Astrocyte (in vitro differentiated cells and primary cell): ENCODE measurements around the gene HLA-F. TPM values are rescaled to one million over a fixed set of nuclear protein-coding genes. Genes with fewer than 3 reads are reported as not detected.

Source experiments
- DNase-seq: peaks from one replicate; pipeline ENCODE4 v3.0.0-alpha.2; 2010; ENCODE audit warnings: low read depth
- FAIRE-seq: peaks from 2 replicates; lab custom pipeline; 2011; peaks lifted over from hg19 to GRCh38; lab: Jason Lieb, UNC
- H2AFZ ChIP-seq: 2 replicates; pipeline ENCODE4 v1.6.0; 2012; ENCODE audit warnings: low read depth, low read length, inconsistent platforms
- H3K27ac ChIP-seq: 2 replicates; pipeline ENCODE4 v1.5.1; 2011; ENCODE audit warnings: low read depth, low read length, inconsistent platforms
- H3K27me3 ChIP-seq: 2 replicates; pipeline ENCODE4 v1.6.0; 2011; ENCODE audit warnings: low read length, inconsistent platforms; ENCODE audit not compliant: insufficient read depth
- H3K36me3 ChIP-seq: 2 replicates; pipeline ENCODE4 v1.5.1; 2011; ENCODE audit warnings: low read length, inconsistent platforms; ENCODE audit not compliant: insufficient read depth
- H3K4me1 ChIP-seq: 2 replicates; pipeline ENCODE4 v1.5.1; 2011; ENCODE audit warnings: low read length, inconsistent platforms; ENCODE audit not compliant: insufficient read depth
- H3K4me2 ChIP-seq: 2 replicates; pipeline ENCODE4 v1.6.0; 2012; ENCODE audit warnings: low read length, inconsistent platforms
- H3K4me3 ChIP-seq: 2 replicates; pipeline ENCODE4 v1.5.1; 2011; ENCODE audit warnings: low read depth, mild to moderate bottlenecking, low read length, inconsistent platforms; ENCODE audit not compliant: insufficient read depth
- H3K79me2 ChIP-seq: 2 replicates; pipeline ENCODE4 v1.6.0; 2012; ENCODE audit warnings: mild to moderate bottlenecking, low read length, inconsistent platforms; ENCODE audit not compliant: insufficient read depth
- H3K9ac ChIP-seq: 2 replicates; pipeline ENCODE4 v1.6.0; 2012; ENCODE audit warnings: mild to moderate bottlenecking, low read length, inconsistent platforms
- H3K9me3 ChIP-seq: 2 replicates; pipeline ENCODE4 v1.5.1; 2012; ENCODE audit warnings: low read depth, mild to moderate bottlenecking, low read length, inconsistent platforms; ENCODE audit not compliant: insufficient read depth
- H4K20me1 ChIP-seq: 2 replicates; pipeline ENCODE4 v1.6.0; 2012; ENCODE audit warnings: low read length, inconsistent platforms; ENCODE audit not compliant: insufficient read depth
- H3K27ac Mint-ChIP-seq: one replicate; pipeline ENCODE4 v1.8.0; 2021; ENCODE audit warnings: mild to moderate bottlenecking, mixed read lengths; ENCODE audit not compliant: unreplicated experiment
- H3K27me3 Mint-ChIP-seq: one replicate; pipeline ENCODE4 v1.8.0; 2021; ENCODE audit warnings: low read depth, mixed read lengths; ENCODE audit not compliant: unreplicated experiment
- H3K36me3 Mint-ChIP-seq: one replicate; pipeline ENCODE4 v1.8.0; 2021; ENCODE audit warnings: low read depth, mixed read lengths; ENCODE audit not compliant: unreplicated experiment
- H3K4me1 Mint-ChIP-seq: one replicate; pipeline ENCODE4 v1.8.0; 2021; ENCODE audit warnings: low read depth, mixed read lengths; ENCODE audit not compliant: unreplicated experiment
- H3K4me3 Mint-ChIP-seq: one replicate; pipeline ENCODE4 v1.8.0; 2021; ENCODE audit warnings: mild to moderate bottlenecking, moderate library complexity, mixed read lengths; ENCODE audit not compliant: unreplicated experiment
- H3K9me3 Mint-ChIP-seq: one replicate; pipeline ENCODE4 v1.8.0; 2021; ENCODE audit warnings: mild to moderate bottlenecking, mixed read lengths; ENCODE audit not compliant: unreplicated experiment
- EZH2 ChIP-seq: IDR thresholded peaks from 2 replicates; pipeline ENCODE4 v1.6.1; 2012; ENCODE audit warnings: mild to moderate bottlenecking, low read length, inconsistent platforms; ENCODE audit not compliant: insufficient read depth
- total RNA-seq: library from RNA; stranded (reverse); gene quantifications from 2 replicates; pipeline ENCODE4 v1.2.1, GENCODE V29; 2021
- TF ChIP-seq, protein P1 (sequence below): IDR thresholded peaks from 2 replicates; pipeline ENCODE4 v1.5.1; 2011; ENCODE audit warnings: low read depth, mild to moderate bottlenecking, inconsistent platforms, low read length, moderate library complexity; ENCODE audit not compliant: insufficient read depth

Gene HLA-F
- total RNA-seq, 1 donor from 2014 or later: 7.4 TPM

DNA sequence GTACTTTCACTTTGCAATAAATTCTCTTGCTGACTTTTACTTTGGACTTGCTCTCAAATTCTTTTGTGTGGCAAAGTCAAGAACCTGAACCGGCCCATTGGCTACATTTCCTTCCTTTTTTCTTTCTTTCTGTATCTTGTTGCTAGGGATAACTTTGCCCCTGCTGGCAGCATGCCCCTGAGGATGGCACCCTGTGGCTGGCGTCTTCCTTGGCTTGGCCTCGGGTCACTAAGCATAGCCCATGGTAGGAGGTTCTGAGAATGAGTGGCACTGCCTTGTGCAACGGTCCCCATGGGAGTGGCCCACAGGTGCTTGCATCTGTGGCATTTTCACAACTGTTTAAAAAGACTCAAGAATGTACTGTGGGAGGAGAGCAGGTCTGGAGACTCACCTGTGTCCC is 14.0 kb upstream of the HLA-F start:
- Histone ChIP-seq H3K27me3 (no peaks in the 10 kb centered on the region), H3K36me3 (no peaks in the 10 kb centered on the region), H3K79me2 (no peaks in the 10 kb centered on the region), H3K4me2 (no peak overlapping the region), H3K9me3 (no peaks in the 10 kb centered on the region), H3K27ac (no peak overlapping the region), H3K9ac (no peak overlapping the region), H3K4me1 (no peaks in the 10 kb centered on the region), H3K4me3 (no peak overlapping the region), H4K20me1 (no peaks in the 10 kb centered on the region), H2AFZ (no peak overlapping the region)
- no peak for DNase-seq
- no peak for FAIRE-seq
- TF ChIP-seq, protein P1, sequence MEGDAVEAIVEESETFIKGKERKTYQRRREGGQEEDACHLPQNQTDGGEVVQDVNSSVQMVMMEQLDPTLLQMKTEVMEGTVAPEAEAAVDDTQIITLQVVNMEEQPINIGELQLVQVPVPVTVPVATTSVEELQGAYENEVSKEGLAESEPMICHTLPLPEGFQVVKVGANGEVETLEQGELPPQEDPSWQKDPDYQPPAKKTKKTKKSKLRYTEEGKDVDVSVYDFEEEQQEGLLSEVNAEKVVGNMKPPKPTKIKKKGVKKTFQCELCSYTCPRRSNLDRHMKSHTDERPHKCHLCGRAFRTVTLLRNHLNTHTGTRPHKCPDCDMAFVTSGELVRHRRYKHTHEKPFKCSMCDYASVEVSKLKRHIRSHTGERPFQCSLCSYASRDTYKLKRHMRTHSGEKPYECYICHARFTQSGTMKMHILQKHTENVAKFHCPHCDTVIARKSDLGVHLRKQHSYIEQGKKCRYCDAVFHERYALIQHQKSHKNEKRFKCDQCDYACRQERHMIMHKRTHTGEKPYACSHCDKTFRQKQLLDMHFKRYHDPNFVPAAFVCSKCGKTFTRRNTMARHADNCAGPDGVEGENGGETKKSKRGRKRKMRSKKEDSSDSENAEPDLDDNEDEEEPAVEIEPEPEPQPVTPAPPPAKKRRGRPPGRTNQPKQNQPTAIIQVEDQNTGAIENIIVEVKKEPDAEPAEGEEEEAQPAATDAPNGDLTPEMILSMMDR: no peak
- no peak for TF ChIP-seq EZH2
- no peak overlapping the region for H3K4me3 Mint-ChIP-seq
- H3K27ac Mint-ChIP-seq: no peak overlapping the region
- no peaks in the 10 kb centered on the region for H3K9me3 Mint-ChIP-seq
- H3K36me3 Mint-ChIP-seq: no peaks in the 10 kb centered on the region
- H3K4me1 Mint-ChIP-seq: no peaks in the 10 kb centered on the region
- H3K27me3 Mint-ChIP-seq: peaks cover 67% of the 10 kb centered on the region

DNA sequence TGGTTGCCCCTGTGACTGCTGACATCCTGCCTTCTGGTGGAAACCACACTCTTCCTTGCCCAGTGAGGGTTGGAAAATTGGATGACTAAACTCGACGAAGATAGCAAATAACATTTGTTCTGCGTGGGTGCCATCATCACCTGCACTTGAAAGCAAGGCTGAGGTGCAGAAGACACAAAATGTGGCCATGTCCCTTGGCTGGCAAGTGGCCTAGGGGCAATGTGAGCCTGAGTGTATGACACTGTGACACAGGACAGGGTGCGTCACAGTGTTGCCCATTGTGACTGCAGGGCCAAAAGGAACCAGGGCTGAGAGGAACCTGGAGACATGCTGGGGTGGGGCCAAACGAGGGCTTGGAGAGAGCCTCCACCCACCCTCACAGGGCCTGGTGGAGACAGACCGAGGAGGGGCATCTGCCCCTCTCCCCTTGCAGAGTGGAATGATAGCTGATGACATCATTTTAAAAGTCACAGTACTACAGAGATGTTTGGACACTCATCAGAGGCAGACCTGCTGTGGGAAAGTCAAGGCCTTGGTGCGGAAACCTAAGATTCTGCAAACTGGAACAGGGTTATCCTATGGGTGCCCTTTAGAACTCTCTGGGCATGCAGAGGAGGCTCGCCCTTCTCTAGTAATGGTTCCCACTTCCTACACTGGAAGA is 12.8 kb upstream of the HLA-F start:
- no peaks in the 10 kb centered on the region for H3K4me1 ChIP-seq
- H2AFZ ChIP-seq: no peak overlapping the region
- peaks cover 3% of the 10 kb centered on the region for H3K9me3 ChIP-seq
- no peak overlapping the region for H3K4me3 ChIP-seq
- Mint-ChIP-seq H3K4me3 (no peak overlapping the region), H3K36me3 (no peaks in the 10 kb centered on the region), H3K27ac (no peak overlapping the region), H3K4me1 (no peaks in the 10 kb centered on the region), H3K27me3 (peaks cover 64% of the 10 kb centered on the region), H3K9me3 (no peaks in the 10 kb centered on the region)
- TF ChIP-seq EZH2: no peak
- TF ChIP-seq, protein P1: no peak
- no peak overlapping the region for H3K4me2 ChIP-seq
- H3K36me3 ChIP-seq: no peaks in the 10 kb centered on the region
- FAIRE-seq (no peak), DNase-seq (no peak)
- no peaks in the 10 kb centered on the region for H4K20me1 ChIP-seq
- no peaks in the 10 kb centered on the region for H3K79me2 ChIP-seq
- no peak overlapping the region for H3K27ac ChIP-seq
- peaks cover 2% of the 10 kb centered on the region for H3K27me3 ChIP-seq
- H3K9ac ChIP-seq: no peak overlapping the region

DNA sequence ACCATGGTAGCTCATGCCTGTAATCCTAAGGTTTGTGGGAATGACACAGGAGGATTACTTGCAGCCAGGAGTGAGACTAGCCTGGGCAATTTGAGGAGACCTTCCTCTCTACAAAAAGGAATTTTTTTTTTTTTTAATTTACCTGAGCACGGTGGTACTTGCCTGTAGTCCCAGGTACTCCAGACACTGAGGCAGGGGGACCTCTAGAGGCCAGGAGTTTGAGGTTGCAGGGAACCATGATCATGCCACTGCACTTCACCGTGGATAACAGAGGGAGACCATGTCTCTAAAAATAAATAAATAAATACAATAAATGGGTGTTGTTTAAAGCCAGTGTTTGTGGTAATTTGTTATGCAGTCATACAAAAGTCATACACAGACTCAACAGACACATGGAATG is 2.4 kb upstream of the HLA-F start:
- no peak overlapping the region for H3K4me3 ChIP-seq
- no peak overlapping the region for H3K4me2 ChIP-seq
- no peaks in the 10 kb centered on the region for H3K4me1 ChIP-seq
- no peaks in the 10 kb centered on the region for H3K9me3 ChIP-seq
- no peak overlapping the region for H3K9ac ChIP-seq
- no peaks in the 10 kb centered on the region for H3K4me1 Mint-ChIP-seq
- H3K9me3 Mint-ChIP-seq: peaks cover 18% of the 10 kb centered on the region
- no peak overlapping the region for H3K27ac Mint-ChIP-seq
- DNase-seq (no peak), FAIRE-seq (no peak)
- H3K36me3 Mint-ChIP-seq: peaks cover 6% of the 10 kb centered on the region
- no peak overlapping the region for H3K27ac ChIP-seq
- H3K79me2 ChIP-seq: no peaks in the 10 kb centered on the region
- no peaks in the 10 kb centered on the region for H3K36me3 ChIP-seq
- H2AFZ ChIP-seq: no peak overlapping the region
- peaks cover 8% of the 10 kb centered on the region for H3K27me3 ChIP-seq
- no peaks in the 10 kb centered on the region for H4K20me1 ChIP-seq
- H3K4me3 Mint-ChIP-seq: no peak overlapping the region
- TF ChIP-seq, protein P1: no peak
- TF ChIP-seq EZH2: no peak
- H3K27me3 Mint-ChIP-seq: peaks cover 43% of the 10 kb centered on the region
